Neural progenitor cell (in vitro differentiated cells): ENCODE results near the gene IL13RA2.

ENCODE experiments used
- EZH2 ChIP-seq: fragments of 200-600 bp; sonication (generic); IDR thresholded peaks from 2 replicates; pipeline ENCODE4 v1.6.1; 2017; ENCODE audit warnings: antibody characterized with exemption, mild to moderate bottlenecking, moderate library complexity
- EZH2phosphoT487 ChIP-seq: fragments of 200-600 bp; sonication (generic); IDR thresholded peaks from 2 replicates; pipeline ENCODE4 v1.6.1; 2017; ENCODE audit warnings: antibody characterized with exemption
- TF ChIP-seq, protein P1 (sequence below): fragments of 200-600 bp; sonication (generic); IDR thresholded peaks from 2 replicates; pipeline ENCODE4 v1.5.1; 2017; ENCODE audit warnings: antibody characterized with exemption, mild to moderate bottlenecking

GRCh38 chrX:115017455-115017854 is at the start of gene IL13RA2:
- TF ChIP-seq EZH2 (no peak), EZH2phosphoT487 (no peak)
- TF ChIP-seq, protein P1, sequence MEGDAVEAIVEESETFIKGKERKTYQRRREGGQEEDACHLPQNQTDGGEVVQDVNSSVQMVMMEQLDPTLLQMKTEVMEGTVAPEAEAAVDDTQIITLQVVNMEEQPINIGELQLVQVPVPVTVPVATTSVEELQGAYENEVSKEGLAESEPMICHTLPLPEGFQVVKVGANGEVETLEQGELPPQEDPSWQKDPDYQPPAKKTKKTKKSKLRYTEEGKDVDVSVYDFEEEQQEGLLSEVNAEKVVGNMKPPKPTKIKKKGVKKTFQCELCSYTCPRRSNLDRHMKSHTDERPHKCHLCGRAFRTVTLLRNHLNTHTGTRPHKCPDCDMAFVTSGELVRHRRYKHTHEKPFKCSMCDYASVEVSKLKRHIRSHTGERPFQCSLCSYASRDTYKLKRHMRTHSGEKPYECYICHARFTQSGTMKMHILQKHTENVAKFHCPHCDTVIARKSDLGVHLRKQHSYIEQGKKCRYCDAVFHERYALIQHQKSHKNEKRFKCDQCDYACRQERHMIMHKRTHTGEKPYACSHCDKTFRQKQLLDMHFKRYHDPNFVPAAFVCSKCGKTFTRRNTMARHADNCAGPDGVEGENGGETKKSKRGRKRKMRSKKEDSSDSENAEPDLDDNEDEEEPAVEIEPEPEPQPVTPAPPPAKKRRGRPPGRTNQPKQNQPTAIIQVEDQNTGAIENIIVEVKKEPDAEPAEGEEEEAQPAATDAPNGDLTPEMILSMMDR, result no peak
